ENCODE results near the gene GFM2. TPM values are rescaled to one million over a fixed set of nuclear protein-coding genes. Genes with fewer than 3 reads are reported as not detected.

GFM2 gene
- 10 to 100 TPM in 2 of 6 donors, 1 to 10 TPM in 4; 6.9 to 11.3 (median 9.0) TPM for total RNA-seq
- 10 to 100 TPM; 12.5 to 15.8 TPM for polyA plus RNA-seq

- Histone ChIP-seq H3K27me3 (no peaks in the 10 kb centered on the region), H3K27ac (peak within 1 kb of the TSS in 3 of 4 donors; percentile 13 to 73 (median 51)), H3K4me3 (peak within 1 kb of the TSS; percentile 69 to 96 (median 80)), H3K36me3 (peaks cover 7 to 18% (median 9%) of the 10 kb centered on the region in 3 donors), H3K4me1 (peaks cover 13 to 20% (median 17%) of the 10 kb centered on the region in 3 donors), H3K9me3 (no peaks in the 10 kb centered on the region)
- no peak for FAIRE-seq
- intact Hi-C loops (cut with DNase I), result no loop called here
- DNase-seq, result peak; percentile 85 to 95 (median 90)
- ATAC-seq, result peak; percentile 99 to 100 (median 99)
- 0% methylated on average over 54 of the region's 54 CpGs for WGBS, 2 donors
- TF ChIP-seq CTCF (IDR thresholded peaks at IDR 0.05), result no peak
Observed at GRCh38 chr5:74766849-74767578, at the start of gene GFM2, which contains the start of gene NSA2. GFM2 (minus strand) TSS chr5:74767117; CDS start chr5:74763742, 3,375 bp downstream. NSA2 (plus strand) TSS chr5:74767249; CDS start chr5:74767361, 112 bp downstream.

GRCh38 chr5:74810915-74811314, 44.0 kb upstream of the GFM2 start:
- ATAC-seq (no peak), DNase-seq (no peak), FAIRE-seq (no peak)
- TF ChIP-seq CTCF (IDR thresholded peaks at IDR 0.05), result no peak
- Histone ChIP-seq H3K36me3 (no peaks in the 10 kb centered on the region), H3K4me3 (no peak overlapping the region), H3K4me1 (no peaks in the 10 kb centered on the region), H3K27ac (no peak overlapping the region), H3K9me3 (no peaks in the 10 kb centered on the region), H3K27me3 (no peaks in the 10 kb centered on the region)
- intact Hi-C loops (cut with DNase I), result no loop called here
- 92 to 94% methylated on average over 4 of the region's 4 CpGs for WGBS, 2 donors

GRCh38 chr5:74801941-74802340, 35.0 kb upstream of the GFM2 start:
- Histone ChIP-seq H3K4me3 (no peak overlapping the region), H3K9me3 (no peaks in the 10 kb centered on the region), H3K36me3 (no peaks in the 10 kb centered on the region), H3K4me1 (no peaks in the 10 kb centered on the region), H3K27ac (no peak overlapping the region), H3K27me3 (no peaks in the 10 kb centered on the region)
- no peak for DNase-seq
- no peak for FAIRE-seq
- no peak for ATAC-seq
- intact Hi-C loops (cut with DNase I), result no loop called here
- WGBS, 2 donors, result 23 to 39% methylated on average over 1 of the region's 1 CpG
- no peak for TF ChIP-seq CTCF (IDR thresholded peaks at IDR 0.05)

GRCh38 chr5:74801197-74801596, 34.3 kb upstream of the GFM2 start:
- intact Hi-C loops (cut with DNase I), result no loop called here
- WGBS, 2 donors, result 66 to 70% methylated on average over 3 of the region's 3 CpGs
- no peak overlapping the region for H3K27ac ChIP-seq
- no peaks in the 10 kb centered on the region for H3K36me3 ChIP-seq
- H3K4me3 ChIP-seq, result no peak overlapping the region
- H3K9me3 ChIP-seq, result no peaks in the 10 kb centered on the region
- DNase-seq (no peak), FAIRE-seq (no peak), ATAC-seq (no peak)
- H3K27me3 ChIP-seq, result no peaks in the 10 kb centered on the region
- no peak for TF ChIP-seq CTCF (IDR thresholded peaks at IDR 0.05)
- no peaks in the 10 kb centered on the region for H3K4me1 ChIP-seq
